ENCODE data around the gene KLK5. TPM values are rescaled to one million over a fixed set of nuclear protein-coding genes. Genes with fewer than 3 reads are reported as not detected.

KLK5 gene
- total RNA-seq, 1 experiment from 2014 or later, result not detected

GRCh38 chr19:50947123-50947522 lies 5.7 kb downstream of the KLK5 start:
- no peaks in the 10 kb centered on the region for H4K20me1 ChIP-seq (ENCODE audit: control insufficient read depth, insufficient read depth, insufficient read length)
- H2AFZ ChIP-seq (ENCODE audit: low read length), result no peak overlapping the region
- no peak overlapping the region for H2BK12ac ChIP-seq (ENCODE audit: insufficient read length, low read depth, low read length)
- Mint-ChIP-seq H3K27me3 (ENCODE audit: low read depth) (peaks cover 44% of the 10 kb centered on the region), H3K27ac (no peak overlapping the region), H3K4me1 (peaks cover 2 to 7% of the 10 kb centered on the region in 2 experiments; a peak in 2 of 4 replicates), H3K36me3 (ENCODE audit: insufficient read depth in 1 of 3, low read depth in 3 of 3) (no peaks in the 10 kb centered on the region), H3K9me3 (peaks cover 2% of the 10 kb centered on the region in 2 experiments; a peak in 3 of 5 replicates), H3K4me3 (no peak overlapping the region)
- H3K27me3 ChIP-seq (ENCODE audit: insufficient read depth, low read length), result no peaks in the 10 kb centered on the region
- no peak overlapping the region for H3T11ph ChIP-seq (ENCODE audit: low read length)
- H2AK5ac ChIP-seq (ENCODE audit: insufficient read length, low read length), result no peak overlapping the region
- H3K23me2 ChIP-seq (ENCODE audit: insufficient read length, low read depth, low read length, poor library complexity, severe bottlenecking), result no peaks in the 10 kb centered on the region
- no peaks in the 10 kb centered on the region for H3K9me3 ChIP-seq (ENCODE audit: control insufficient read depth, low read depth, low read length)
- no peak overlapping the region for H3K27ac ChIP-seq (ENCODE audit: insufficient read length, low read depth, low read length)
- H3K79me1 ChIP-seq (ENCODE audit: insufficient read depth, low read depth, low read length, poor library complexity, severe bottlenecking), result no peaks in the 10 kb centered on the region
- H4K91ac ChIP-seq (ENCODE audit: insufficient read length, low read depth, low read length), result no peak overlapping the region
- DNase-seq, result no peak
- H3K9ac ChIP-seq (ENCODE audit: extremely low read depth, insufficient read length, low read length), result no peak overlapping the region
- no peak overlapping the region for H3K56ac ChIP-seq (ENCODE audit: insufficient read length, low read depth, low read length)
- H2BK20ac ChIP-seq (ENCODE audit: low read depth, low read length, poor library complexity, severe bottlenecking), result no peak overlapping the region
- no CpG with 5 or more reads among the region's 4 CpGs for WGBS (ENCODE audit: extremely low coverage, insufficient read length, low lambda C conversion rate)
- H2BK5ac ChIP-seq (ENCODE audit: insufficient read length, low read length), result no peak overlapping the region
- no peak overlapping the region for H3K23ac ChIP-seq (ENCODE audit: insufficient read length, low read depth, low read length)
- H4K5ac ChIP-seq (ENCODE audit: insufficient read length, low read depth, low read length), result no peak overlapping the region
- no peak overlapping the region for H3K18ac ChIP-seq (ENCODE audit: insufficient read length, low read depth, low read length)
- no peak overlapping the region for H3K4me2 ChIP-seq (ENCODE audit: insufficient read depth, insufficient read length, low read length)
- no peak overlapping the region for H3K14ac ChIP-seq (ENCODE audit: insufficient read depth, low read length)
- no peaks in the 10 kb centered on the region for H3K79me2 ChIP-seq (ENCODE audit: insufficient read depth, low read length)
- TF ChIP-seq, protein P1, sequence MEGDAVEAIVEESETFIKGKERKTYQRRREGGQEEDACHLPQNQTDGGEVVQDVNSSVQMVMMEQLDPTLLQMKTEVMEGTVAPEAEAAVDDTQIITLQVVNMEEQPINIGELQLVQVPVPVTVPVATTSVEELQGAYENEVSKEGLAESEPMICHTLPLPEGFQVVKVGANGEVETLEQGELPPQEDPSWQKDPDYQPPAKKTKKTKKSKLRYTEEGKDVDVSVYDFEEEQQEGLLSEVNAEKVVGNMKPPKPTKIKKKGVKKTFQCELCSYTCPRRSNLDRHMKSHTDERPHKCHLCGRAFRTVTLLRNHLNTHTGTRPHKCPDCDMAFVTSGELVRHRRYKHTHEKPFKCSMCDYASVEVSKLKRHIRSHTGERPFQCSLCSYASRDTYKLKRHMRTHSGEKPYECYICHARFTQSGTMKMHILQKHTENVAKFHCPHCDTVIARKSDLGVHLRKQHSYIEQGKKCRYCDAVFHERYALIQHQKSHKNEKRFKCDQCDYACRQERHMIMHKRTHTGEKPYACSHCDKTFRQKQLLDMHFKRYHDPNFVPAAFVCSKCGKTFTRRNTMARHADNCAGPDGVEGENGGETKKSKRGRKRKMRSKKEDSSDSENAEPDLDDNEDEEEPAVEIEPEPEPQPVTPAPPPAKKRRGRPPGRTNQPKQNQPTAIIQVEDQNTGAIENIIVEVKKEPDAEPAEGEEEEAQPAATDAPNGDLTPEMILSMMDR (conservative IDR thresholded peaks at IDR 0.05), result no peak
- H2BK120ac ChIP-seq (ENCODE audit: low read depth, low read length, poor library complexity, severe bottlenecking), result no peak overlapping the region
- H4K8ac ChIP-seq (replicated peaks; ENCODE audit: insufficient read length, low read depth, low read length), result no peak overlapping the region
- H2BK15ac ChIP-seq (ENCODE audit: low read depth, low read length), result no peak overlapping the region
- no peak overlapping the region for H3K4ac ChIP-seq (ENCODE audit: low read depth, low read length)
- peaks cover 3% of the 10 kb centered on the region; the same call in 1 of the 2 replicates for H3K4me1 ChIP-seq (ENCODE audit: insufficient read depth, low read length)

Measured in H9 (cell line).